Thyroid gland (tissue), 4 donors: Measurements from ENCODE around the gene SNX10.

Source experiments
- POLR2A ChIP-seq, 2 donors: fragments of 450-650 bp; IDR thresholded peaks; one replicate each; pipeline ENCODE4 v1.6.1; 2017; ENCODE audit warnings: antibody characterized with exemption in 2 of 2, mild to moderate bottlenecking in 2 of 2, moderate library complexity in 1 of 2
- TF ChIP-seq, protein P1 (sequence below), 6 experiments: fragments of 200-600 bp in 3 of 6; fragments of 450-650 bp in 3 of 6; sonication (generic) in 3 of 6; IDR thresholded peaks; one replicate each; pipeline ENCODE4 v1.5.1; 2016 to 2019; ENCODE audit warnings: antibody characterized with exemption in 6 of 6, mild to moderate bottlenecking in 2 of 6, inconsistent platforms in 1 of 6, moderate library complexity in 1 of 6

DNA sequence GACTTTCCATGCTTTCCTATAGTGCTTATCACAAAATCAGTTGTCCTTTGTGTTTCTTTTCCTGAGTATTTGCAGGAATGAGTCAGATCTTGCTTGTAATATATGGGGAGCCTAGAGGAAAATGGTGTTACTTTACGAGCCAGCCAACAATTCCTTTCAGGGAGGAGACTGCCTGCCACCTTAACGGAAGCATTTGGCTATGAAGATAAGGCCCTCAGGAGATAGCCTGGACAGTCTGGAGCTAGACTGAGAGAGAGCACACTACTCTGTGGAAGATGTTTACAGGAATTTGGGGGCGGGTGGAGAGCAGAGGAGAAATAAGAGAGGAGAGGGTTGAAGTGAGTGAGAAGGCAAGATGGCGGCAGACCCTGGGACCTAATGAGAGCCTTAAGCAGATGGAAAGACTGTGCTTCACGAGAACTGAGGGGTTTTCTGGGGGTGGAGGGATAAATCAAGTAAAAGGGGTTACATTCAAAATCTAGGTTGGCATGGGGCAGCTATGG is 126.3 kb downstream of the SNX10 start:
- TF ChIP-seq, protein P1, sequence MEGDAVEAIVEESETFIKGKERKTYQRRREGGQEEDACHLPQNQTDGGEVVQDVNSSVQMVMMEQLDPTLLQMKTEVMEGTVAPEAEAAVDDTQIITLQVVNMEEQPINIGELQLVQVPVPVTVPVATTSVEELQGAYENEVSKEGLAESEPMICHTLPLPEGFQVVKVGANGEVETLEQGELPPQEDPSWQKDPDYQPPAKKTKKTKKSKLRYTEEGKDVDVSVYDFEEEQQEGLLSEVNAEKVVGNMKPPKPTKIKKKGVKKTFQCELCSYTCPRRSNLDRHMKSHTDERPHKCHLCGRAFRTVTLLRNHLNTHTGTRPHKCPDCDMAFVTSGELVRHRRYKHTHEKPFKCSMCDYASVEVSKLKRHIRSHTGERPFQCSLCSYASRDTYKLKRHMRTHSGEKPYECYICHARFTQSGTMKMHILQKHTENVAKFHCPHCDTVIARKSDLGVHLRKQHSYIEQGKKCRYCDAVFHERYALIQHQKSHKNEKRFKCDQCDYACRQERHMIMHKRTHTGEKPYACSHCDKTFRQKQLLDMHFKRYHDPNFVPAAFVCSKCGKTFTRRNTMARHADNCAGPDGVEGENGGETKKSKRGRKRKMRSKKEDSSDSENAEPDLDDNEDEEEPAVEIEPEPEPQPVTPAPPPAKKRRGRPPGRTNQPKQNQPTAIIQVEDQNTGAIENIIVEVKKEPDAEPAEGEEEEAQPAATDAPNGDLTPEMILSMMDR (IDR thresholded peaks at IDR 0.05) = no peak
- TF ChIP-seq POLR2A (IDR thresholded peaks at IDR 0.05) = no peak
